HG02798 (cell line): ENCODE measurements around the gene AIFM3.
"Not testable (repeated sequence)": the region's sequence is repeated elsewhere in the genome, so short reads cannot be mapped to it uniquely, and the experiment has no call there.

Experiments used
- ATAC-seq: cut with Tn5 transposase; IDR thresholded peaks from one replicate; pipeline ENCODE4 v1.9.1; 2021; ENCODE audit warnings: mild to moderate bottlenecking; ENCODE audit not compliant: unreplicated experiment, poor library complexity

AIFM3 gene, protein sequence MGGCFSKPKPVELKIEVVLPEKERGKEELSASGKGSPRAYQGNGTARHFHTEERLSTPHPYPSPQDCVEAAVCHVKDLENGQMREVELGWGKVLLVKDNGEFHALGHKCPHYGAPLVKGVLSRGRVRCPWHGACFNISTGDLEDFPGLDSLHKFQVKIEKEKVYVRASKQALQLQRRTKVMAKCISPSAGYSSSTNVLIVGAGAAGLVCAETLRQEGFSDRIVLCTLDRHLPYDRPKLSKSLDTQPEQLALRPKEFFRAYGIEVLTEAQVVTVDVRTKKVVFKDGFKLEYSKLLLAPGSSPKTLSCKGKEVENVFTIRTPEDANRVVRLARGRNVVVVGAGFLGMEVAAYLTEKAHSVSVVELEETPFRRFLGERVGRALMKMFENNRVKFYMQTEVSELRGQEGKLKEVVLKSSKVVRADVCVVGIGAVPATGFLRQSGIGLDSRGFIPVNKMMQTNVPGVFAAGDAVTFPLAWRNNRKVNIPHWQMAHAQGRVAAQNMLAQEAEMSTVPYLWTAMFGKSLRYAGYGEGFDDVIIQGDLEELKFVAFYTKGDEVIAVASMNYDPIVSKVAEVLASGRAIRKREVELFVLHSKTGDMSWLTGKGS

DNA sequence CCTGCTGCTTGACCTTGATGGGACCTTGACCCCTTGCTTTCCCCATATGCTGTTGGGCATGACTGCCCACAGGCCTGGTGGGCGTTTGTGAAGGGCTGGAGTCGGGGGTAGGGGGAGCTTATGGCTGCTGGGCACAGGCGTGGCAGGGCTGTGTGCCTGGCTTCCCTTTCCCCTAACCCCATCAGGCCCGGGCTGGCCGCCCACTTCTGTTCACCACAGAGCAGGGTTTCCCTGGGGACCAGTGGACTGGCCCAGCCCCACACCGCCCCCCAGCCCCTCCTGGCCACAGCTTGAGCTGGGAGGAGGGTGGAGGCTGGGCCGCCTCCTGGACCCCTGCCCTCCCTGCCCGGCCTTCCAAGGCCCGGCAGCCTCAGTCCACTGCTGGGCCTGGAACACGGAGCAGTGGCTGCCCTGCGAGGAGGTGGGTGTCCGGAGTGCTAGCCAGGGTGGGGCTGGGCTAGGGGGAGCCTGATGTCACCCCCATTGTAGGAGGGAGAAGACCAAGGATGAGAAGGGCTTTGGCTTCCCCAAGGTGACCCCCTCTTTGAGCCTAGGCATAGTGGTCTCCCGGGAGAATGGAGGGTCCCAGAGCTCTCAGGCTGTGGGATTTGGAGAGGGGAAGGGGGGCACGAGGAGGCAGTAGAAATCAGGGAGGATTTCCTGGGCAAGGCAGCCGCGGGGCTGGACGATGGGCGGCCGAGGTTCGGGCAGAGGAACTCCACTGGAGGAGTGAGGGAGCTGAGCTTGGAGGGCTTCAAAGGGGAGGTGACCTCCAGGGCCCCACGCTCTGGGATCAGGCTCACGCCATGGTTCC lies at the start of gene AIFM3:
TSS of gene AIFM3 (plus strand) at position 373 of the 814 bp plus-strand sequence. CDS start 690 bp downstream, outside the sequence.
- ATAC-seq = no peak

DNA sequence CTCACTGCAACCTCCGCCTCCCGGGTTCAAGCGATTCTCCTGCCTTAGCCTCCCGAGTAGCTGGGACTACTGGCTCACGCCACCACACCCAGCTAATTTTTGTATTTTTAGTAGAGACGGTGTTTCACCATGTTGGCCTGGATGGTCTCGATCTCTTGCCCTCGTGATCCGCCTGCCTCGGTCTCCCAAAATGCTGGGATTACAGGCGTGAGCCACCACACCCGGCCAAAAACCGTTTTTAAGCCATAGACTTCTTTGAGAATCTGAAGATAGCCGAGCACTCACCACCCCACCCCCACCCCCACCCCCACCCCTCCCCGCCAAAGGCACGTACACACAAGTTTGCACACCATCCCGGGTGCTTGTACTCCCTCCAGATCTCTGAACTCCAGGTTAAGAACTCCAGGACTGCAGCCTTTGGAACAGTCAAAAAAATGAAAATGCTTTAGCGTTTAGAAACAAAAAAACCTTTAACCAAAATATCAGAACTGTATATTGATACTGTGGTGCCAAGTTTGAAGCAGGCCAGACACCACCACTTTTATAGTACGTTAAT lies 48.3 kb upstream of the AIFM3 start:
- no peak for ATAC-seq

DNA sequence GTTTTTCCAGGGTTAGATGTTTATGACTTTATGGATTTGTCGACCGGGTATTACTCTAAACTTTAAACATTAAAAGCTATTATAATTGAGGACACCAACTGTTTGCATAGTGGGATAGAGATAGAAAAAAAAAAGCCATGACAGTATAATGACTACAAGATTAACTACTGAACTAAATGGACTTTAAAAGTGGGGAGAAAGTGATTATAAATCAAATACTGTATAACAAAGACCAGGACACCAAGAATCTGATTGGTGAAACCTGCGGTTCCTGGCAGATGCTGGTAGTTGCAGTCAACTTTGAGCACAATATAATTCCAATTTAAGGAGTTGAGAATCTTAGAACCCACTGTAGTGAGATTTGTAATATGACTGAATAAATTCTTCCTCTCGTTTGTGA lies 47.3 kb upstream of the AIFM3 start:
- ATAC-seq = no peak

DNA sequence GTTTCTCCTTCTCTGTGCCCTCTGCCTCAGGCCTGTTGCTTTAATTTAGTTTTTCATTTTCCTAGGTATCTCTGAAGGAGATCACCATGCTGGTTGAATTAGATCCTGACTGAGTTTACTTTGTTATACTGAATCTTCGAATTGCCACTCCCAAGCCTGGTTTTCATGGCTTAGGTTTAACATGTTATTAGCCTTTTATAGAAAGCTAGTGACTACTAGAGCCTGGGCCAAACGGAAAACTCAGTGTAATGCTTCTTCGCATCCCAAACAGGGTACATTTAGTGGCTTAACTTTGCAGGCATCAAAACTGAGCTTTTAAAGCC lies 46.2 kb upstream of the AIFM3 start:
- ATAC-seq = no peak

DNA sequence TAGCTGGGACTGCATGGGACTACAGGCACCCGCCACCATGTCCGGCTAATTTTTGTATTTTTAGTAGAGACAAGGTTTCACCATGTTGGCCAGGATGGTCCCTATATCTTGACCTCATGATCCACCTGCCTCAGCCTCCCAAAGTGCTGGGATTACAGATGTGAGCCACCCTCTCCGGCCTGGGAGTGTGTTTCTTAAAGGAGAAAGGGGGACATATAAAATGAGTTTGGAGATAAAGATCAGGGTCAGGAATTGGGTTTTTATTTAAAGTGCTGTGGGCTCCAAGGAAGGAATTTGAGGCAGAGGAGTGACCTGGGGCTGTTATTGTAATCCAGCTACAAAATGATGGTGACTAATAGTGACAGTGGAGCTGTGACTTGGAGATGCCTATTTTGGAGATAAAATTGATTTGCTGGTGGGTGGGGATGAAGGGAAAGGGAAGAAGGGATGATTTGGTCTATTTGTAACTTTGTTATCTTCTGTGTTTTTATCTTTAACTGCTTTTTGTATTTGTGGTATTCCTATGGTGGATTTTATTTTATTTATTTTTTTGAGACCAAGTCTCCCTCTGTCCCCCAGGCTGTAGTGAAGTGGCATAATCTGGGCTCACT lies 44.8 kb upstream of the AIFM3 start:
- no peak for ATAC-seq

DNA sequence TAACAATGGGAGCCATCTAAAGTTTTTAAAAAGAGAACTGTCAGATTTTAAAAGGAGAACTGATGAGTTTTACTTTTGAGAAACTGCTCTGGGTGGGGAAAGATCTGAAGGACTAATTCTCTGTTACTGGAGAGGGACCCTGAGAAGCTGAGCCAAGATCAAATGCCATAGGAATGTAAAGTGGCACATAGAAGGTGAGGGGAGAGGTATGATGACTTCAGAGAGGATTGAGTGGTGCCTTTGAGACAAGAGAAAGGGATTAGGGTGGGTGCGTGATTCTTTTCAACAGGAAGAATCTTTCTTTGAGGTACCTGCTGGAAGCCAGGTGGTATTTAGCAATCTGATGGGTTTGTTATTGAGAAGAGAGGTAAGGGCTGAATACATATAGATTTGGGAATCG lies 40.8 kb upstream of the AIFM3 start:
- ATAC-seq = no peak

DNA sequence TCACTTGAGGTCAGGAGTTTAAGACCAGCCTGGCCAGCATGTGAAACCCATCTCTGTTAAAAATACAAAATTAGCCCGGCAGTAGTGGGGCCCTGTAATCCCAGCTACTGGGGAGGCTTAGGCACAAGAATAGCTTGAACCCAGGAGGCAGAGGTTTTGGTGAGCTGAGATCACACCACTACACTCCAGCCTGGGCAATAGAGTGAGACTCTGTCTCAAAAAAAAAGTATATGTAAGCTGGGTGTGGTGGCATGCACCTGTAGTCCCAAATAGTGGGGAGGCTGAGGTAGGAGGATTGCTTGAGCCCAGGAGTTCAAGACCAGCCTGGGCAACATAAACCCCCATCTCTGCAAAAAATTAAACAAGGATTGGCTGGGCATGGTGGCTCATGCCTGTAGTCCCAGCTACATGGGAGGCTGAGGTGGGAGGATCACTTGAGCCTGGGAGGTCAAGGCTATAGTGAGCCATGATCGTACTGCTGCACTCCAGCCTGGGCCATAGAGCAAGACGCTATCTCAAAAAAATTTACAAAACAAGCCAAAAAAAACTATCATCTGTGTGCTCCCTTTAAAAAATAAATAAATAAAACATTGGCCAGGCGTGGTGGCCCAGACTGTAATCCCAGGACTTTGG lies 39.0 kb upstream of the AIFM3 start:
- ATAC-seq = no peak

DNA sequence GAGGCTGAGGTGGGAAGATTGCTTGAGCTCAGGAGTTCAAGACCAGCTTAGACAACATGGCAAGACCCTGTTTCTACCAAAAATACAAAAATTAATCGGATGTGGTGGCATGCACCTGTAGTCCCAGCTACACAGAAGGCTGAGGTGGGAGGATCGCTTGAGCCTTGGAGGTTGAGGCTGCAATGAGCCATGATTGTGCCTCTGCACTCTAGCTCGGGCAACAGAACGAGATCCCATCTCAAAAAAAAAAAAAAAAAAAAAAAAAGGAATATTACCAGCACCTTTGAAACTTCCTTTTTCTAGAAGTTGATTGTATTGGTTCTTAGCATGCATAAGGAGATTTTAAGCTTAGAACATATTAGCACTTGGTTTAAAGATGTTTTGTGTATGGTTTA lies 38.5 kb upstream of the AIFM3 start:
- ATAC-seq = no peak

DNA sequence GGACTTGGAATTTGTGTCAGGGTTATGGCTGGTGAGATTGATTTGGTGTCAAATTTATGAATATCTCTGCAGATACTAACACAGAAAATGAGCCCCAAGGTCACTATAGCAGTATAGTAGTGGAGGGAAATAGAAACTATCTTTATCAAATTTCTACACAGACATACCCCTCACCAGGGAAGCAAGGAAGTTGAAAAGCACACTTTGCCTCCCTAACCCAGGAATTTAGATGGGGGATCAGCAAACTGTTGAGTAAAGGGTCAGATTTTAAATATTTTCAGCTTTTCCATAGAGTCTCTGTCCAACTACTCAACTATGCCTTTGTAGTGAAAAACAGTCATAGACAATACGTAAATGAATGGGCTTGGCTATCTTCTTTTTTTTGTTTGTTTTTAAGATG lies 37.1 kb upstream of the AIFM3 start:
- ATAC-seq = no peak

DNA sequence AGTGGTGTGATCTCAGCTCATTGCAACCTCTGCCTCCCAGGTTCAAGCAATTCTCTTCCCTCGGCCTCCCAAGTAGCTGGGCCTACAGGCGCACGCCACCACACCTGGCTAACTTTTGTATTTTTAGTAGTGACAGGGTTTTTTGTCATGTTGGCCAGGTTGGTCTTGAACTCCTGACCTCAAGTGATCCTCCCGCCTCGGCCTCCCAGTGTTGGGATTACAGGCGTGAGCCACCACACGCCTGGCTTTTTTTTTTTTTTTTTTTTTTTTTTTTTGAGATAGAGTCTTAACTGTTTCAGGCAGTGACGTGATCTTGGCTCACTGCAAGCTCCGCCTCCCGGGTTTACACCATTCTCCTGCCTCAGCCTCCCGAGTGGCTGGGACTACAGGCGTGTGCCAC lies 36.6 kb upstream of the AIFM3 start:
- not testable (repeated sequence) for ATAC-seq

DNA sequence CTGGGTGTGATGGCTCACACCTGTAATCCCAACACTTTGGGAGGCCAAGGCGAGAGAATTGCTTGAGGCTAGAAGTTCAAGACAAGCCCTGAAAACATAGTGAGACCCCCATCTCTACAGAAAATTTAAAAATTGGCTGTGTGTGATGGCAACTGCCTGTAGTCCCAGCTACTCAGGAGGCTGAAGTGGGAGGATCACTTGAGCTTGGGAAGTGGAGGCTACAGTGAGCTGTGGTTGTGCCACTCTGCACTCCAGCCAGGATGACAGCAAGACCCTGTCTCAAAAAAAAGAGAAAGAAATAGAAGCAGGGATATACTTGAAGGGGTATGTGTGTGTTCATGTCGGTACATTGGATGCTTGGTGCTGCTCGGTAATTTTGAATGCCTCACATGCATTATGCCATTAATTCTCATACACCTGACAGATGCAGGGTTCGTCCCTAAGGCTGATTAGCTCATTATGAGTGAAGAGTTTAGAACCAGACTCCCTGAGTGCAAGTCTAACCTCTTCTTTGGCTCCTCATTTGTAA lies 35.9 kb upstream of the AIFM3 start:
- ATAC-seq = no peak

DNA sequence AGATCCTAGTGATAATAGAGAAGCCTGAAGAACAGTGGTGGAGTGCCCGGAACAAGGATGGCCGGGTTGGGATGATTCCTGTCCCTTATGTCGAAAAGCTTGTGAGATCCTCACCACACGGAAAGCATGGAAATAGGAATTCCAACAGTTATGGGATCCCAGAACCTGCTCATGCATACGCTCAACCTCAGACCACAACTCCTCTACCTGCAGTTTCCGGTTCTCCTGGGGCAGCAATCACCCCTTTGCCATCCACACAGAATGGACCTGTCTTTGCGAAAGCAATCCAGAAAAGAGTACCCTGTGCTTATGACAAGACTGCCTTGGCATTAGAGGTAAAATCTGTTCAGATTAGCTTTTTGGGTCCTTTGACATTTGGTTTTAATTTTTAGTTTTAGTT lies 33.1 kb upstream of the AIFM3 start:
- no peak for ATAC-seq

DNA sequence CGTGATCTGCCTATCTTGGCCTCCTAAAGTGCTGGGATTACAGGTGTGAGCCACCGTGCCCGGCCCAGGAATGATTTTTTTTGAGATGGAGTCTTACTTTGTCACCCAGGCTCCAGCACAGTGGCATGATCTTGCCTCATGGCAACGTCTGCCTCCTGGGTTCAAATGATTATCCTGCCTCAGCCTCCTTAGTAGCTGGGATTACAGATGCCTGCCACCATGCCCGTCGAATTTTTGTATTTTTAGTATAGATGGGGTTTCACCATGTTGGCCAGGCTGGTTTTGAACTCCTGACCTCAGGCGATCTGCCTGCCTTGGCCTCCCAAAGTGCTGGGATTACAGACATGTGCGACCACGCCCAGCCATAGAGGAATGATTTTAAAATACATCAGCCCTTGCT lies 32.0 kb upstream of the AIFM3 start:
- ATAC-seq = not testable (repeated sequence)

DNA sequence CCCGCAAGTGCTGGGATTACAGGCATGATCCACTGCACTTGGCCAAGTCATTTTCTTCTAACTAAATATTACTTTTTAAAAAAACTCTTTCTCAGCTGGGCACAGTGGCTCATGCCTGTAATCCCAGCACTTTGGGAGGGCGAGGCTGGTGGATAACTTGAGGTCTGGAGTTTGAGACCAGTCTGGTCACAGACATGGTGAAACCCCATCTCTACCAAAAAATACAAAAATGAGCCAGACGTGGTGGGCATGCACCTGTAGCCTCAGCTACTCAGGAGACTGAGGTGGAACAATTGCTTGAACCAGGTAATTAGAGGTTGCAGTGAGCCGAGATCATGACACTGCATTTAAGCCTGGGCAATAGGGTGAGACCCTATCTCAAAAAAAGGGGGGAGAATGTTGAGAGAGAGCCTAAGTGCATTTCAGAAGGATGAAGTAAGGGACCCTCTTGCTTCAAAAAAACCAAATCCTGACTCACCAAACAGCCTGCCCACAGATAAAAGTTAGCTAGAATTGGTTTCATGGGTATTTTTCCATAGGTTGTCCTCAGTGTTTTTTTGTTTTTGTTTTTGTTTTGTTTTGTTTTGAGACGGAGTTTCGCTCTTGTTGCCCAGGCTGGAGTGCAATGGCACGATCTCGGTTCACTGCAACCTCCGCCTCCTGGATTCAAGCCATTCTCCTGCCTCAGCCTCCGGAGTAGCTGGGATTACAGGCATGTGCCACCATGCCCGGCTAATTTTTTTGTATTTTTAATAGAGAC lies 31.1 kb upstream of the AIFM3 start:
- ATAC-seq = not testable (repeated sequence)

DNA sequence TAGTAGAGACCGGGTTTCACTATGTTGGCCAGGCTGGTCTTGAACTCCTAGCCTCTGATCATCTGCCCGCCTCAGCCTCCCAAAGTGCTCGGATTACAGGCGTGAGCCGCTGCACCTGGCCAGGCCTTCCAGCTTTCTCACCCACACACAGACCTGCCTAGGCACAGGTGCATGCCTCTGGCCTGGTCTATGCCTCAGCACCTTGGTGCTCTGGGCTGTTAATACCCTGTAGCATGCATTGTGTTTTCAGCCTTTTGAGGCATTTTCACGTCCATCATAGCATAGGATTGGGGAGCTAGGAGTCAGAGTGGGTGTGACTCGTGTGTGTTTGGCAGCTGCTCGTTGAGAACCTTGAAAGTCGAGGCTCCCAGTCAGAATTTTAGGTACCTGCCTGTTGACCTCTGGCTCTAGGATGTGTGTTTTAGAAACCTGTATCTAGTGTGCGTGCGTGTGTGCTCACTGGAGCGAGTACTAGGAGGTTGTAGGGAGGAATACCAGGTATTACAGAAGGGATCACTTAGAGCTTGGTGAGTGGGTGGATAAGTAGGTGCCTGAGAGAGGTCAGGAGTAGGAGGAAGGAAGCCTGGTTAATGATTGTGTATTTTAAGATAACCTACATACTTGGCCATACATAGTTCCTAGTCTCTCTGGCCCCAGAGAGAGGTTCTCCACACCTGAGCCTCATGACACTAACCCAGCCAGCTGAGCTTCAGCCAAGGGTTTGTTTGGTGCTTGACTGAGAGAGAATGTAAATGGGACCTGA lies 29.8 kb upstream of the AIFM3 start:
- ATAC-seq = no peak

DNA sequence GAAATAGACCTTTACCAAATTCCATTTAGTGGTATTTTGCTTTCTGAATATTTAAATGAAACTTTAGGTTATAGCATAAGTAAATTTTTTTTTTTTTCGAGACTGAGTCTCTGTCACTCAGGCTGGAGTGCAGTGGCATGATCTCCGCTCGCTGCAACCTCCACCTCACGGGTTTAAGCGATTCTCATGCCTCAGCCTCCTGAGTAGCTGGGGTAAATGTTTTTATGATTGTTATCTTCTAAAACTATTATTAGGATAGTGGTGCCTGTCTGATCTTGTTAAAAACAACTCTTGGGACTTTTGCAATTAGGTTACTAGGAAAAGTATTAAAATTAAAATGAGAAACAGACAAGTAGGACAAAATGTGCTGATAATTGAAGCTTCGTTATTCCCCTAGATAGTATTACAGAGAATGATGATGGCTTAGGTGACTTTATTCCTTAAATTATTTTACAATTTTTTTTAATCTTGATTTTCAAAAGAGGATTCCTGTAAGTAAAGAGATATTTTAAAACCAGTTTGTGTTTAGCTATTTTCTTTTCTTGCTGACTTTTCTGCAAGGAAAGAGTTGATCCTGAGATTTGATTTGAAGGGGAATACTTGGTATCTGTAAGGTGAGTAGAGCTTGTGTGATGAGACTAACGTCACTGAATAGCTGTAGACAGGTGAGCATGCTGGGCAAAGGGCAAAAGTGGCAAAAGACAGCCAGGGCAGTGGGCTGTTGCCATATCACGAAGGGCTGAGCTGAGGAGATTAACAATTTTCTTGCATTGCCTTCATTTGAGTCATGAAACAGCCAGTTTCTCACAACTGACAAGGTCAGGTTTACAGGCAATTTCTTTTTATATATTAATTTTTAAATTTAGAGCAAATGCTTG lies 29.0 kb upstream of the AIFM3 start:
- no peak for ATAC-seq

DNA sequence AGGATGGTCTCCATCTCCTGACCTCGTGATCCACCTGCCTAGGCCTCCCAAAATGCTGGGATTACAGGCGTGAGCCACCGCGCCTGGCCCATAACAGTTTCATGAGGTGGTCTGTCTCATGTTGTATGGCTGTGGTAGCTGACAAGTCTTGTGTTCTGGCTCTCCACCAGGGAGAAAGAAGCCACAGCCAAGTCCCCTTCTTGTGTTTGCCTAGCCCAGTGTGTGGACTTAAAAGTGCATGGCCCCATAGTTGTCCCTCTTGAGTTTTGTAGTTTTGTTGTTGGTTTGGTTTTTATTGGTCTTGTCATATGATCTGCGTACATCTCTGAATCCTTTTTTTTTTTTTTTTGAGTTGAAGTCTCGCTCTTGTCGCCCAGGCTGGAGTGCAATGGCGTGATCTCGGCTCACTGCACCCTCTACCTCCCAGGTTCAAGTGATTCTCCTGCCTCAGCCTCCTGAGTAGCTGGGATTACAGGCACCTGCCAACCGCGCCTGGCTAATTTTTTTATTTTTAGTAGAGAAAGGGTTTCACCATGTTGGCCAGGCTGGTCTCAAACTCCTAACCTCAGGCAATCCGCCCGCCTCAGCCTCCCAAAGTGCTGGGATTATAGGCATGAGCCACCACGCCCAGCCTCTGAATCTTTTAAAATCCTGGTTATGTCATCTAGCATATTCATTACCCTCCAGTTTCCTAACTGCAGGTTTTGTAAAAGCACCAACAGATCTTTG lies 27.4 kb upstream of the AIFM3 start:
- ATAC-seq = not testable (repeated sequence)
